SU-DHL-6 (cell line): ENCODE data around the gene ETNK2.

Source experiments
- H2AFZ ChIP-seq: fragments of 200-600 bp; sonication (generic); 2 replicates; pipeline ENCODE4 v1.6.1; 2014; ENCODE audit warnings: low read depth, mild to moderate bottlenecking, moderate library complexity, mixed read lengths, antibody characterized with exemption, low read length; ENCODE audit not compliant: severe bottlenecking
- H3F3A ChIP-seq: fragments of 200-600 bp; shearing (Covaris generic); 2 replicates; pipeline ENCODE4 v1.6.0; 2016; ENCODE audit warnings: antibody characterized with exemption, mild to moderate bottlenecking; ENCODE audit not compliant: insufficient read depth
- H3K27ac ChIP-seq: fragments of 200-600 bp; sonication (generic); 2 replicates; pipeline ENCODE4 v1.5.1; 2016; ENCODE audit warnings: low read depth, mild to moderate bottlenecking, low read length, moderate library complexity, mixed read lengths
- H3K27me3 ChIP-seq: fragments of 200-600 bp; sonication (generic), shearing (Covaris generic); 2 replicates; pipeline ENCODE4 v1.6.0; 2014; ENCODE audit warnings: mild to moderate bottlenecking, low read length
- H3K36me3 ChIP-seq: fragments of 200-600 bp; sonication (generic); 2 replicates; pipeline ENCODE4 v1.6.1; 2014; ENCODE audit warnings: mild to moderate bottlenecking, low read length, mixed read lengths
- H3K4me2 ChIP-seq: fragments of 300-600, 200-600 bp; shearing (Covaris generic), sonication (generic); 2 replicates; pipeline ENCODE4 v1.6.0; 2014; ENCODE audit warnings: low read length, low read depth, mild to moderate bottlenecking; ENCODE audit not compliant: poor library complexity, severe bottlenecking
- H3K4me3 ChIP-seq: fragments of 200-600 bp; sonication (generic); 2 replicates; pipeline ENCODE4 v1.5.1; 2014; ENCODE audit warnings: antibody characterized with exemption, low read length, mild to moderate bottlenecking, mixed read lengths; ENCODE audit not compliant: insufficient read depth, poor library complexity, severe bottlenecking
- H3K79me2 ChIP-seq: fragments of 200-600 bp; sonication (generic); 2 replicates; pipeline ENCODE4 v1.6.1; 2014; ENCODE audit warnings: mild to moderate bottlenecking, low read length, moderate library complexity; ENCODE audit not compliant: insufficient read depth
- H3K9ac ChIP-seq: fragments of 200-600 bp; sonication (generic); 2 replicates; pipeline ENCODE4 v1.7.0; 2014; ENCODE audit warnings: mild to moderate bottlenecking, low read length
- H3K9me2 ChIP-seq: fragments of 200-600 bp; sonication (generic); replicated peaks from 2 replicates; pipeline ENCODE4 v1.6.1; 2014; ENCODE audit warnings: low read length; ENCODE audit not compliant: insufficient read depth
- H3K9me3 ChIP-seq: fragments of 200-600 bp; sonication (generic); 2 replicates; pipeline ENCODE4 v1.6.1; 2014; ENCODE audit warnings: low read length, mixed read lengths; ENCODE audit not compliant: insufficient read depth
- H4K20me1 ChIP-seq: fragments of 200-600 bp; sonication (generic); 2 replicates; pipeline ENCODE4 v1.6.1; 2014; ENCODE audit warnings: low read depth, mild to moderate bottlenecking, antibody characterized with exemption, low read length, moderate library complexity, mixed read lengths
- EZH2phosphoT487 ChIP-seq: fragments of 200-600 bp; sonication (generic), shearing (Covaris generic); conservative IDR thresholded peaks from 2 replicates; pipeline ENCODE4 v1.6.1; 2018; ENCODE audit warnings: mild to moderate bottlenecking, antibody characterized with exemption, low read length, moderate library complexity, mixed read lengths
- TF ChIP-seq, protein P1 (sequence below): fragments of 200-600 bp; sonication (generic); IDR thresholded peaks from one replicate; pipeline ENCODE4 v1.5.1; 2017; ENCODE audit warnings: antibody characterized with exemption, mild to moderate bottlenecking, low read length, moderate library complexity; ENCODE audit not compliant: insufficient read depth, poor library complexity, severe bottlenecking

Gene ETNK2

DNA sequence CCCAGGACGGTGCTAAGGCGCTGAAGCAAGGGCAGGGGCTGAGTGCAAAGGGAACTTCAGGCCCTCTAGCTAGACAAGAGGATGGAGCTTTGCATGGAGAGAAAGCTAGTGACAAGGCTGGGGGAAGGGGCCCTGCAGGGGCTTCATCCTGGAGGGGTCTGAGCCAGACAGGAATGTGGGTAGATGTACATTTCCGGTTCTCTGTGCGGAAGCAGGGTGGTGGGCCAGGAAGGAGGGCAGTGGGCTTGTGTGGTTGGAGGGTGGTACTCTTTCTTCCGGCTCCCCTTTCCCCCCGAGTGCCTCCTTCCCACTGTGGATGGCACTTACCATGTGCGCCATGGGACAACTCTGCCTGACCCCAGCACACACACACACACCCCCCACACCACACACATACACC is 42.9 kb upstream of the ETNK2 start:
- Histone ChIP-seq H3K27me3 (no peaks in the 10 kb centered on the region), H3K79me2 (no peaks in the 10 kb centered on the region), H3K9ac (no peak overlapping the region), H3F3A (no peaks in the 10 kb centered on the region), H4K20me1 (no peaks in the 10 kb centered on the region), H3K27ac (no peak overlapping the region), H3K4me3 (no peak overlapping the region), H3K9me3 (no peaks in the 10 kb centered on the region), H3K4me2 (no peak overlapping the region), H2AFZ (no peak overlapping the region), H3K36me3 (no peaks in the 10 kb centered on the region), H3K9me2 (no peaks in the 10 kb centered on the region)
- no peak for TF ChIP-seq EZH2phosphoT487
- TF ChIP-seq, protein P1, sequence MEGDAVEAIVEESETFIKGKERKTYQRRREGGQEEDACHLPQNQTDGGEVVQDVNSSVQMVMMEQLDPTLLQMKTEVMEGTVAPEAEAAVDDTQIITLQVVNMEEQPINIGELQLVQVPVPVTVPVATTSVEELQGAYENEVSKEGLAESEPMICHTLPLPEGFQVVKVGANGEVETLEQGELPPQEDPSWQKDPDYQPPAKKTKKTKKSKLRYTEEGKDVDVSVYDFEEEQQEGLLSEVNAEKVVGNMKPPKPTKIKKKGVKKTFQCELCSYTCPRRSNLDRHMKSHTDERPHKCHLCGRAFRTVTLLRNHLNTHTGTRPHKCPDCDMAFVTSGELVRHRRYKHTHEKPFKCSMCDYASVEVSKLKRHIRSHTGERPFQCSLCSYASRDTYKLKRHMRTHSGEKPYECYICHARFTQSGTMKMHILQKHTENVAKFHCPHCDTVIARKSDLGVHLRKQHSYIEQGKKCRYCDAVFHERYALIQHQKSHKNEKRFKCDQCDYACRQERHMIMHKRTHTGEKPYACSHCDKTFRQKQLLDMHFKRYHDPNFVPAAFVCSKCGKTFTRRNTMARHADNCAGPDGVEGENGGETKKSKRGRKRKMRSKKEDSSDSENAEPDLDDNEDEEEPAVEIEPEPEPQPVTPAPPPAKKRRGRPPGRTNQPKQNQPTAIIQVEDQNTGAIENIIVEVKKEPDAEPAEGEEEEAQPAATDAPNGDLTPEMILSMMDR: no peak

DNA sequence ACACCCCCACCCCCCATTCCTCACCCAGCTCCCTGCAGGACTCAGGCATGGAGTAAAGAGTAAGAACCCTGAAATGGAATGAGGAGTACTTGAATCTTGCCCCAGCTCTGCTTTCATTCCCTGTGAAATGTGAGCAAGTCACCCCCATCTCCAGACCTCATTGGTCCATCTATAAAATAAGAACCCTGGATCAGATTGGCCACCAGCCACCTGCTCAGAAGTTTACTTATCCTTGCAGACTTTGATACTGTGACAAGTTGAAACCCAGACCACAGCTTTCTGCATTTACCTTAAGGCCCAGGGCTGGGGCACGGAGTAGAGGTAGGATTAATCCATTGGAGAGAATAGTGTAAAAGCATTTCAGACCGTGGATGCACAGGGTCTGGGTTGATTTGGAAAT is 42.2 kb upstream of the ETNK2 start:
- no peaks in the 10 kb centered on the region for H3K36me3 ChIP-seq
- H2AFZ ChIP-seq: no peak overlapping the region
- H3K27me3 ChIP-seq: no peaks in the 10 kb centered on the region
- no peaks in the 10 kb centered on the region for H3K9me3 ChIP-seq
- no peak overlapping the region for H3K4me2 ChIP-seq
- TF ChIP-seq EZH2phosphoT487: no peak
- TF ChIP-seq, protein P1: no peak
- no peaks in the 10 kb centered on the region for H3K79me2 ChIP-seq
- H3F3A ChIP-seq: no peaks in the 10 kb centered on the region
- no peaks in the 10 kb centered on the region for H4K20me1 ChIP-seq
- no peak overlapping the region for H3K9ac ChIP-seq
- H3K27ac ChIP-seq: no peak overlapping the region
- H3K9me2 ChIP-seq: no peaks in the 10 kb centered on the region
- no peak overlapping the region for H3K4me3 ChIP-seq

DNA sequence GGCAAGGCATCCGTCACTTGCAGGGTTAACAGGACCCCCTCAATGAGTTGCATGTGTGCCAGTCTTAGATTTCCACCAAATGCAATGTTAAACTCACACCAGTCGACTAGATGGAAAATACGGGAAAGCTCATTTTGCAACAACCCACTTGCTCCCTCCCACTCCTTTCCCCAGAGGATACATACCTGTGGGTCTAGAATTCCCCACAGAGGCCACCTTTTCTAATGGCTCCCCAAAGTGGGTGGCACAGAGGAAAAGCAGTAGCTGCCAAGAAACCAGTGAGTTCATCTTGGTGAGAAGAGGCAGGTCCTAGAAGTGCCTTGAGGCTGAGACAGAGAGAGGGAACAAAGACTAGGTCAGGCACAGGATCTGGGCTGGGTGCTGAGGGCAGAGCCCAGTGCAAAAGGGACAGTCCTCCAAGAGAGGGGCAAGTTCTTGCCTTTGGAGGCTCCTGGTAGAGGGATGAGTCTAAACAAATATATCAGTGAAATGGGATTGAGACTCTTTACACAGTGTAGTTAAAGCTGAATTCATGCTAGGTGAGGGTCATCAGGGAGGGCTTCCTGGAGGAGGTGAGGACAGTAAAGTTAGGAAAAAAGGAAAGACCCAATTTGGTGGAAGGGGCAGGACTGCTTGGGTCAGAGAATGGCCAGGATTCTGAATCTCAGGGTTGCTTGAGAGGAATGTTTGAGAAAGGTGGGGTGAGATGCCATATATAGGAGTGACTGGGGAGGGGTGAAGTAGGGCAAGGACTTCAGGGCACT is 40.9 kb upstream of the ETNK2 start:
- Histone ChIP-seq H2AFZ (no peak overlapping the region), H4K20me1 (no peaks in the 10 kb centered on the region), H3K79me2 (no peaks in the 10 kb centered on the region), H3F3A (no peaks in the 10 kb centered on the region), H3K4me3 (no peak overlapping the region), H3K9me3 (no peaks in the 10 kb centered on the region), H3K4me2 (no peak overlapping the region), H3K9ac (no peak overlapping the region), H3K9me2 (no peaks in the 10 kb centered on the region), H3K27me3 (no peaks in the 10 kb centered on the region), H3K27ac (no peak overlapping the region), H3K36me3 (no peaks in the 10 kb centered on the region)
- TF ChIP-seq, protein P1: no peak
- no peak for TF ChIP-seq EZH2phosphoT487
